A172 (cell line): ENCODE results near the gene DMRTC2. TPM values are rescaled to one million over a fixed set of nuclear protein-coding genes. Genes with fewer than 3 reads are reported as not detected.
A peak's percentile ranks its signal among the peaks of the same experiment; 100 is the strongest.

Experiments used
- DNase-seq: peaks from one replicate; pipeline ENCODE4 v3.0.0-alpha.2; 2015; ENCODE audit warnings: low spot score
- total RNA-seq: library from RNA; depleted of rRNA; stranded (reverse); fragments of >200 nt; shearing (Covaris generic); gene quantifications from 2 replicates; pipeline ENCODE4 v1.2.3, GENCODE V29; 2014; rRNA removed

The DMRTC2 gene
- not detected in 2 replicates for total RNA-seq

GRCh38 chr19:41845001-41845050 lies at the start of gene DMRTC2:
Gene DMRTC2 (plus strand): TSS chr19:41845042. CDS start chr19:41847429, 2,387 bp downstream.
- DNase-seq, result no peak

GRCh38 chr19:41796362-41796761 lies 48.5 kb upstream of the DMRTC2 start, which contains the start of gene CEACAM3:
Gene CEACAM3 (plus strand): TSS chr19:41796587. CDS start chr19:41796678, 91 bp downstream.
- no peak for DNase-seq

GRCh38 chr19:41796901-41797300 lies 47.9 kb upstream of the DMRTC2 start:
- no peak for DNase-seq

GRCh38 chr19:41799444-41800000 lies 45.3 kb upstream of the DMRTC2 start:
- DNase-seq, result no peak

GRCh38 chr19:41801031-41801430 lies 43.8 kb upstream of the DMRTC2 start:
- no peak for DNase-seq

- DNase-seq, result no peak
These were observed 43.0 kb upstream of the DMRTC2 start for GRCh38 chr19:41801792-41802211.

- DNase-seq, result no peak
These were observed 42.1 kb upstream of the DMRTC2 start for GRCh38 chr19:41802770-41803169.

- DNase-seq, result no peak
These were observed 40.5 kb upstream of the DMRTC2 start for GRCh38 chr19:41804336-41804735.

- no peak for DNase-seq
These were observed 37.7 kb upstream of the DMRTC2 start for GRCh38 chr19:41807176-41807575.

GRCh38 chr19:41808663-41809566 lies 35.9 kb upstream of the DMRTC2 start:
- no peak for DNase-seq

- DNase-seq, result no peak
These were observed 34.5 kb upstream of the DMRTC2 start for GRCh38 chr19:41810301-41810700.

- DNase-seq, result no peak
These were observed 33.8 kb upstream of the DMRTC2 start for GRCh38 chr19:41811036-41811435.

GRCh38 chr19:41811981-41812380 lies 32.9 kb upstream of the DMRTC2 start:
- no peak for DNase-seq

GRCh38 chr19:41813911-41814310 lies 30.9 kb upstream of the DMRTC2 start:
- DNase-seq, result no peak

- no peak for DNase-seq
These were observed 29.5 kb upstream of the DMRTC2 start for GRCh38 chr19:41815301-41815700.

- no peak for DNase-seq
These were observed 28.1 kb upstream of the DMRTC2 start for GRCh38 chr19:41816761-41817160.

GRCh38 chr19:41821003-41821735 lies 23.7 kb upstream of the DMRTC2 start:
- peak; percentile 51 for DNase-seq

GRCh38 chr19:41837981-41838708 lies 6.7 kb upstream of the DMRTC2 start:
- DNase-seq, result no peak

- DNase-seq, result no peak
These were observed 5.6 kb upstream of the DMRTC2 start for GRCh38 chr19:41839211-41839610.

- no peak for DNase-seq
These were observed 1.5 kb upstream of the DMRTC2 start for GRCh38 chr19:41843371-41843770.

GRCh38 chr19:41844601-41845000 lies 241 bp upstream of the DMRTC2 start, which contains the start of gene LYPD4:
Gene LYPD4 (minus strand): TSS chr19:41844683. CDS start chr19:41839285, 5,398 bp downstream.
- no peak for DNase-seq

- no peak for DNase-seq
These were observed 279 bp downstream of the DMRTC2 start for GRCh38 chr19:41845051-41845590.
